BE2C (cell line): ENCODE results near the gene CCDC90B.

ENCODE experiments used
- DNase-seq: peaks from one replicate; pipeline ENCODE4 v3.0.0-alpha.2; 2020
- H3K27me3 ChIP-seq: fragments of 250-450 bp; sonication (Bioruptor Pico); 2 replicates; pipeline ENCODE4 v1.5.1; 2020; ENCODE audit warnings: mild to moderate bottlenecking
- H3K36me3 ChIP-seq: fragments of 250-450 bp; sonication (Bioruptor Pico); 2 replicates; pipeline ENCODE4 v1.5.1; 2020; ENCODE audit warnings: mild to moderate bottlenecking
- H3K4me1 ChIP-seq: fragments of 250-450 bp; sonication (Bioruptor Pico); 2 replicates; pipeline ENCODE4 v1.5.1; 2020
- H3K4me3 ChIP-seq: 2 replicates; pipeline ENCODE4 v1.5.1; 2011; ENCODE audit warnings: low read depth, low read length
- H3K9me3 ChIP-seq: fragments of 250-450 bp; sonication (Bioruptor Pico); 2 replicates; pipeline ENCODE4 v1.5.1; 2020
- CTCF ChIP-seq: IDR thresholded peaks from 2 replicates; pipeline ENCODE4 v1.5.1; 2012; ENCODE audit warnings: mild to moderate bottlenecking, low read depth, low read length

The CCDC90B gene

GRCh38 chr11:83222499-83222898 is 63.7 kb downstream of the CCDC90B start:
- H3K9me3 ChIP-seq = no peaks in the 10 kb centered on the region
- TF ChIP-seq CTCF = no peak
- no peaks in the 10 kb centered on the region for H3K27me3 ChIP-seq
- H3K36me3 ChIP-seq = no peaks in the 10 kb centered on the region
- no peaks in the 10 kb centered on the region for H3K4me1 ChIP-seq
- DNase-seq = no peak
- H3K4me3 ChIP-seq = no peak overlapping the region

GRCh38 chr11:83221694-83222093 is 64.5 kb downstream of the CCDC90B start:
- H3K36me3 ChIP-seq = no peaks in the 10 kb centered on the region
- no peaks in the 10 kb centered on the region for H3K9me3 ChIP-seq
- no peak overlapping the region for H3K4me3 ChIP-seq
- no peak for TF ChIP-seq CTCF
- H3K4me1 ChIP-seq = no peaks in the 10 kb centered on the region
- DNase-seq = no peak
- no peaks in the 10 kb centered on the region for H3K27me3 ChIP-seq

DNA sequence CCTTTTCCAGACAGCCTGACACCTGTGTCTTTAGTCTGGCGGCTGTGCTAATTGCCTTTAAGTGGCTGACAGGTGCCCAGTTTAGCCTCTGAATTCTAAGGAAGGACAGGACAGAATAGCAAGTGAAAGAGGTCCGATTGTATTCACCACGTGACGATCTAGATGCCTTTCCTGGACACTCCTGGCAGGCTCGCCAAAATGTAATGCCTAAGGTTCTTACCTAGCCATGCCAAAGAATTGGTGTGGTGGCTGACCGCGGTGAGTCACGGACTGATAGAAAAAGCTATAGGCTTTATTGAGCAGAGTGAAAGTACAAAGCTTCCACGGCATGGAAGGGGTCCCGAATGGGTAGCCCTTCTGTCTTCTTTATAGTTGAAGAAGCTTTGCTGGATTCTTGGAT is 65.9 kb downstream of the CCDC90B start:
- DNase-seq = no peak
- Histone ChIP-seq H3K27me3 (no peaks in the 10 kb centered on the region), H3K4me1 (no peaks in the 10 kb centered on the region), H3K36me3 (no peaks in the 10 kb centered on the region), H3K4me3 (no peak overlapping the region), H3K9me3 (no peaks in the 10 kb centered on the region)
- TF ChIP-seq CTCF = no peak

- peak; percentile 58 for TF ChIP-seq CTCF
- no peaks in the 10 kb centered on the region for H3K27me3 ChIP-seq
- DNase-seq = peak; percentile 32
- H3K4me3 ChIP-seq = no peak overlapping the region
- no peaks in the 10 kb centered on the region for H3K36me3 ChIP-seq
- H3K9me3 ChIP-seq = no peaks in the 10 kb centered on the region
- no peaks in the 10 kb centered on the region for H3K4me1 ChIP-seq
These were observed 67.1 kb downstream of the CCDC90B start for GRCh38 chr11:83219095-83219494.
